B cell (primary cell): ENCODE data around the gene VTI1A. TPM values are rescaled to one million over a fixed set of nuclear protein-coding genes. Genes with fewer than 3 reads are reported as not detected.

Experiments used
- ATAC-seq: fragments of 200-7000 bp; cut with Tn5 transposase; one replicate; pipeline ENCODE4 v1.10.0; 2021; ENCODE audit warnings: low read depth, mild to moderate bottlenecking, moderate number of reproducible peaks, moderate library complexity
- CTCF ChIA-PET: fragments of 350-600 bp; sonication (Branson Sonifier 250); formaldehyde crosslinking; loops from one replicate; lab custom pipeline; 2021; ENCODE audit warnings: antibody characterized with exemption, inconsistent platforms; lab: Charles Lee
- POLR2A ChIA-PET: fragments of 350-600 bp; sonication (Branson Sonifier 250); formaldehyde crosslinking; loops from one replicate; lab custom pipeline; 2021; ENCODE audit warnings: antibody characterized with exemption; lab: Charles Lee
- DNase-seq: peaks from one replicate; pipeline ENCODE4 v3.0.0; 2013
- H2AFZ ChIP-seq: 2 replicates; pipeline ENCODE4 v1.6.1; 2012; ENCODE audit warnings: mild to moderate bottlenecking, low read depth, low read length; ENCODE audit not compliant: insufficient read depth, poor library complexity, severe bottlenecking
- H3K27ac ChIP-seq, 2 donors: 1 replicate in 1 of 2; 2 replicates in 1 of 2; pipeline ENCODE4 v1.5.1; 2012 to 2013; ENCODE audit warnings: low read length in 2 of 2, mild to moderate bottlenecking in 2 of 2, moderate library complexity in 1 of 2
- H3K27me3 ChIP-seq, 4 experiments: fragments of 200-600 bp in 1 of 4; sonication (generic) in 1 of 4; replicated peaks in 1 of 4; 1 replicate in 2 of 4; 2 replicates in 2 of 4; pipeline versions ENCODE4 v1.6.1 to v1.7.0; 2013 to 2016; ENCODE audit warnings: low read length in 3 of 4, mild to moderate bottlenecking in 2 of 4, mixed read lengths in 1 of 4, moderate library complexity in 1 of 4; ENCODE audit not compliant: insufficient read depth in 4 of 4, control insufficient read depth in 3 of 4; ENCODE audit errors: control extremely low read depth in 1 of 4
- H3K36me3 ChIP-seq, 2 experiments: replicated peaks in 1 of 2; 1 replicate in 1 of 2; 2 replicates in 1 of 2; pipeline versions ENCODE4 v1.6.1 to v1.7.1; 2013; ENCODE audit warnings: low read length in 1 of 2; ENCODE audit not compliant: insufficient read depth in 2 of 2, control insufficient read depth in 1 of 2; ENCODE audit errors: control extremely low read depth in 1 of 2, extremely low read depth in 1 of 2
- H3K4me1 ChIP-seq, 2 donors: fragments of 200-600 bp in 1 of 2; sonication (generic) in 1 of 2; 1 replicate in 1 of 2; 2 replicates in 1 of 2; pipeline versions ENCODE4 v1.5.1 to v1.6.1; 2013 to 2017; ENCODE audit warnings: low read length in 2 of 2; ENCODE audit not compliant: control insufficient read depth in 2 of 2, insufficient read depth in 2 of 2
- H3K4me2 ChIP-seq: replicated peaks from 2 replicates; pipeline ENCODE3; 2012; ENCODE audit warnings: mild to moderate bottlenecking, low read depth, low read length; ENCODE audit not compliant: poor library complexity, severe bottlenecking
- H3K4me3 ChIP-seq, 5 experiments: fragments of 200-600 bp in 1 of 5; sonication (generic) in 1 of 5; 1 replicate in 3 of 5; 2 replicates in 2 of 5; pipeline versions ENCODE4 v1.5.1 to v1.7.0; 2011 to 2016; ENCODE audit warnings: low read length in 4 of 5, mild to moderate bottlenecking in 4 of 5, low read depth in 2 of 5, control low read depth in 1 of 5, moderate library complexity in 1 of 5; ENCODE audit not compliant: insufficient read depth in 1 of 5; ENCODE audit errors: control extremely low read depth in 1 of 5, extremely low read depth in 1 of 5
- H3K79me2 ChIP-seq: fragments of 200-600 bp; sonication (generic); one replicate; pipeline ENCODE4 v1.6.0; 2016; ENCODE audit warnings: low read length; ENCODE audit not compliant: control insufficient read depth, insufficient read depth
- H3K9ac ChIP-seq: fragments of 200-600 bp; sonication (generic); 2 replicates; pipeline ENCODE4 v1.6.1; 2017; ENCODE audit warnings: mild to moderate bottlenecking, low read length, moderate library complexity
- H3K9me3 ChIP-seq, 3 donors: one replicate each; pipeline versions ENCODE4 v1.6.1 to v1.7.1; 2013; ENCODE audit warnings: low read length in 2 of 3; ENCODE audit not compliant: control insufficient read depth in 2 of 3, insufficient read depth in 1 of 3; ENCODE audit errors: control extremely low read depth in 1 of 3
- H4K20me1 ChIP-seq: 2 replicates; pipeline ENCODE4 v1.6.0; 2012; ENCODE audit warnings: mild to moderate bottlenecking, low read length; ENCODE audit not compliant: insufficient read depth, control insufficient read depth, poor library complexity, severe bottlenecking
- H3K27ac Mint-ChIP-seq: one replicate; pipeline ENCODE4 v1.8.0; 2021; ENCODE audit warnings: mixed read lengths
- H3K27me3 Mint-ChIP-seq: one replicate; pipeline ENCODE4 v1.8.0; 2021; ENCODE audit warnings: mixed read lengths
- H3K4me1 Mint-ChIP-seq: one replicate; pipeline ENCODE4 v1.8.0; 2021; ENCODE audit warnings: mixed read lengths
- H3K4me3 Mint-ChIP-seq: one replicate; pipeline ENCODE4 v1.8.0; 2021; ENCODE audit warnings: mixed read lengths
- H3K9me3 Mint-ChIP-seq: one replicate; pipeline ENCODE4 v1.8.0; 2022; ENCODE audit warnings: mixed read lengths; ENCODE audit not compliant: insufficient read depth
- CTCF ChIP-seq: fragments of 200-600 bp; IDR thresholded peaks from one replicate; pipeline ENCODE4 v1.8.0; 2022; ENCODE audit warnings: antibody characterized with exemption, mild to moderate bottlenecking
- EZH2 ChIP-seq: IDR thresholded peaks from 2 replicates; pipeline ENCODE4 v1.6.1; 2012; ENCODE audit warnings: borderline replicate concordance, low read depth, mild to moderate bottlenecking, moderate library complexity, low read length; ENCODE audit not compliant: insufficient read depth, poor library complexity, severe bottlenecking
- WGBS: methylation state at CpG from one replicate; pipeline ENCODE4 v1.1.5; 2013; ENCODE audit warnings: missing lambda C conversion rate; ENCODE audit not compliant: insufficient coverage; 5-methylcytosine and 5-hydroxymethylcytosine counted together
- intact Hi-C: fragments of 100-400 bp; cut with micrococcal nuclease; formaldehyde crosslinking; loops from one replicate; pipeline ENCODE4 v1.10.0; 2022
- polyA plus RNA-seq: library from polyadenylated mRNA; depleted of rRNA; stranded (reverse); fragments of >200 nt; gene quantifications from 2 replicates; pipeline ENCODE4 v1.2.3, GENCODE V29; 2012
- total RNA-seq, 2 donors: library from RNA; stranded (reverse); fragments of 120-200 nt in 1 of 2; gene quantifications; 1 replicate in 1 of 2; 2 replicates in 1 of 2; pipeline versions ENCODE4 v1.2.3 to v1.2.4, GENCODE V29; 2013 to 2022

VTI1A gene
- total and polyA plus RNA-seq, 2 donors (not counting 1 experiment from before 2014, with no cell fraction given): 20.0 to 84.1 TPM

GRCh38 chr10:112663234-112664125, 216.5 kb downstream of the VTI1A start:
- Mint-ChIP-seq H3K27ac (no peak overlapping the region), H3K27me3 (no peaks in the 10 kb centered on the region), H3K4me1 (no peaks in the 10 kb centered on the region), H3K4me3 (no peak overlapping the region), H3K9me3 (peaks cover 4% of the 10 kb centered on the region)
- no peak for DNase-seq
- ChIA-PET CTCF (interaction anchor here (1.0 kb wide), 1 partner anchor 48 kb away, joined by 3 read pairs; no protein-coding TSS in a partner anchor), POLR2A (no interaction called here)
- no peaks in the 10 kb centered on the region for H3K9me3 ChIP-seq
- H3K27me3 ChIP-seq: no peaks in the 10 kb centered on the region
- no peaks in the 10 kb centered on the region for H3K4me1 ChIP-seq
- no peak overlapping the region for H3K27ac ChIP-seq
- H3K9ac ChIP-seq: no peak overlapping the region
- no peaks in the 10 kb centered on the region for H3K36me3 ChIP-seq
- WGBS: 60% methylated on average over 1 of the region's 6 CpGs
- TF ChIP-seq CTCF (no peak), EZH2 (no peak)
- H3K4me3 ChIP-seq: no peak overlapping the region
- H3K79me2 ChIP-seq: no peaks in the 10 kb centered on the region
- H3K4me2 ChIP-seq: no peak overlapping the region
- H2AFZ ChIP-seq: no peak overlapping the region
- no peaks in the 10 kb centered on the region for H4K20me1 ChIP-seq
- intact Hi-C loops: no loop called here
- ATAC-seq: no peak

- no peaks in the 10 kb centered on the region for H4K20me1 ChIP-seq
- H2AFZ ChIP-seq: no peak overlapping the region
- H3K79me2 ChIP-seq: no peaks in the 10 kb centered on the region
- no peaks in the 10 kb centered on the region for H3K4me1 ChIP-seq
- Mint-ChIP-seq H3K9me3 (peaks cover 4% of the 10 kb centered on the region), H3K27ac (no peak overlapping the region), H3K4me3 (no peak overlapping the region), H3K4me1 (no peaks in the 10 kb centered on the region), H3K27me3 (no peaks in the 10 kb centered on the region)
- DNase-seq: no peak
- no peaks in the 10 kb centered on the region for H3K9me3 ChIP-seq
- no peaks in the 10 kb centered on the region for H3K27me3 ChIP-seq
- H3K27ac ChIP-seq: no peak overlapping the region
- H3K9ac ChIP-seq: no peak overlapping the region
- H3K4me3 ChIP-seq: no peak overlapping the region
- H3K36me3 ChIP-seq: peaks cover 10% of the 10 kb centered on the region in 2 experiments
- POLR2A ChIA-PET: no interaction called here
- TF ChIP-seq EZH2: no peak
- CTCF ChIA-PET: no interaction called here
- H3K4me2 ChIP-seq: no peak overlapping the region
- no peak for ATAC-seq
- intact Hi-C loops: no loop called here
Measured at GRCh38 chr10:112666094-112666493, 219.1 kb downstream of the VTI1A start.
